SK-N-MC (cell line): ENCODE results near the gene AGO3.
"Not testable (repeated sequence)": the region's sequence is repeated elsewhere in the genome, so short reads cannot be mapped to it uniquely, and the experiment has no call there.

Source experiments
- DNase-seq: peaks from one replicate; pipeline ENCODE4 v3.0.0-alpha.2; 2011; ENCODE audit warnings: low read depth, low spot score
- H3K27ac ChIP-seq: fragments of 200-600 bp; sonication (generic); 2 replicates; pipeline ENCODE4 v1.5.1; 2016; ENCODE audit warnings: mixed run types
- H3K36me3 ChIP-seq: fragments of 200-600 bp; sonication (generic); 2 replicates; pipeline ENCODE4 v1.6.1; 2017; ENCODE audit warnings: antibody characterized with exemption, low read length, mixed read lengths; ENCODE audit not compliant: insufficient read depth
- H3K4me3 ChIP-seq: fragments of 200-600 bp; sonication (generic); 2 replicates; pipeline ENCODE4 v1.5.1; 2016
- H3K9ac ChIP-seq: fragments of 200-600 bp; sonication (generic); 2 replicates; pipeline ENCODE4 v1.8.0; 2017; ENCODE audit warnings: mixed run types, mixed read lengths; ENCODE audit not compliant: insufficient read length
- H3K9me3 ChIP-seq: fragments of 200-600 bp; sonication (generic); 2 replicates; pipeline ENCODE4 v1.6.1; 2017; ENCODE audit warnings: low read depth, mild to moderate bottlenecking, antibody characterized with exemption, low read length, moderate library complexity, mixed read lengths
- EZH2 ChIP-seq: fragments of 200-600 bp; sonication (generic); IDR thresholded peaks from one replicate; pipeline ENCODE4 v1.6.1; 2017; ENCODE audit warnings: antibody characterized with exemption
- FOXP2 ChIP-seq: optimal IDR thresholded peaks from 2 replicates; pipeline ENCODE3; 2011; ENCODE audit warnings: mild to moderate bottlenecking, moderate library complexity; ENCODE audit not compliant: insufficient read depth; ENCODE audit errors: extremely low read length, control extremely low read depth
- POLR2AphosphoS5 ChIP-seq: IDR thresholded peaks from 2 replicates; pipeline ENCODE4 v1.6.1; 2012; ENCODE audit warnings: mild to moderate bottlenecking, low read depth, low read length, borderline replicate concordance

AGO3 gene

GRCh38 chr1:35886577-35887431 is 44.1 kb upstream of the AGO3 start:
- no peak for DNase-seq
- no peak for TF ChIP-seq EZH2
- TF ChIP-seq FOXP2, result no peak
- TF ChIP-seq POLR2AphosphoS5, result no peak
- peaks cover under 1% of the 10 kb centered on the region; the same call in 1 of the 2 replicates for H3K36me3 ChIP-seq

GRCh38 chr1:35887508-35887907 is 43.4 kb upstream of the AGO3 start:
- no peak overlapping the region for H3K4me3 ChIP-seq

More at GRCh38 chr1:35886577-35887431, 44.1 kb upstream of the AGO3 start:
- H3K4me3 ChIP-seq, result no peak overlapping the region
- H3K9ac ChIP-seq, result no peak overlapping the region
- H3K9me3 ChIP-seq, result no peaks in the 10 kb centered on the region
- no peak overlapping the region for H3K27ac ChIP-seq

DNA sequence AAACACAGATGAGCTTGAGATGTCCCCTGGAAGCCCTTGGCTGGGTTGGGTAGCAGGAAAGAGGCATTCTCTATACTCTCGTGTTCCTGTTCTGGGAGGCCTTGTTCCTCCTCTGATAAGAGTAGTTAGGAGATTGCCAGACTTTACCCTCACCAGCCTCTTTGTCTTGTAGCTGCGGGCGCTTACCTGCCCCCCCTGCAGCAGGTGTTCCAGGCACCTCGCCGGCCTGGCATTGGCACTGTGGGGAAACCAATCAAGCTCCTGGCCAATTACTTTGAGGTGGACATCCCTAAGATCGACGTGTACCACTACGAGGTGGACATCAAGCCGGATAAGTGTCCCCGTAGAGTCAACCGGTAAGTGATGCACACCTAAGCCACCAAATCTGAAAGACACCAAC is 42.6 kb upstream of the AGO3 start:
- peaks cover 13% of the 10 kb centered on the region for H3K36me3 ChIP-seq
- TF ChIP-seq EZH2 (no peak), FOXP2 (no peak), POLR2AphosphoS5 (no peak)
- no peak overlapping the region for H3K9ac ChIP-seq
- H3K27ac ChIP-seq, result no peak overlapping the region
- H3K9me3 ChIP-seq, result no peaks in the 10 kb centered on the region
- no peak for DNase-seq
- H3K4me3 ChIP-seq, result no peak overlapping the region

More at GRCh38 chr1:35887508-35887907, 43.4 kb upstream of the AGO3 start:
- Histone ChIP-seq H3K9me3 (no peaks in the 10 kb centered on the region), H3K36me3 (peaks cover 5% of the 10 kb centered on the region; the same call in 1 of the 2 replicates), H3K27ac (no peak overlapping the region), H3K9ac (no peak overlapping the region)
- TF ChIP-seq EZH2 (no peak), POLR2AphosphoS5 (no peak), FOXP2 (no peak)
- DNase-seq, result no peak

DNA sequence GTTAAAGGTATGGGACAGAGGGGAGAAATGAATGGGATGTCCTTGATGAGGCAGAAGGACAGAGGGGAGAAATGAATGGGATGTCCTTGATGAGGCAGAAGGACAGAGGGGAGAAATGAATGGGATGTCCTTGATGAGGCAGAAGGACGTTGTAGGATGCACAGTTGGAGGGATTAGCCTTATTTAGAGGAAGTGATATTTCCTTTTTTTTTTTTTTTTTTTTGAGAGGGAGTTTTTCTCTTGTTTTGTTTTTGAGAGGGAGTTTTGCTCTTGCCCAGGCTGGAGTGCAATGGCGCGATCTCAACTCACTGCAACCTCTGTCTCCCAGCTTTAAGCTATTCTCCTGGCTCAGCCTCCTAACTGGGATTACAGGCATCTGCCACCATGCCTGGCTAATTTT is 41.9 kb upstream of the AGO3 start:
- H3K9ac ChIP-seq, H3K27ac ChIP-seq, H3K4me3 ChIP-seq, H3K9me3 ChIP-seq, DNase-seq: not testable (repeated sequence)
- H3K36me3 ChIP-seq, result peaks cover 20% of the 10 kb centered on the region

- H3K4me3 ChIP-seq, result no peak overlapping the region
- no peak for TF ChIP-seq EZH2
- no peak for TF ChIP-seq POLR2AphosphoS5
- no peak for TF ChIP-seq FOXP2
- no peak overlapping the region for H3K27ac ChIP-seq
- peaks cover 48% of the 10 kb centered on the region for H3K36me3 ChIP-seq
- H3K9me3 ChIP-seq, result no peaks in the 10 kb centered on the region
- H3K9ac ChIP-seq, result no peak overlapping the region
- no peak for DNase-seq
Observed at GRCh38 chr1:35893051-35893879, 37.6 kb upstream of the AGO3 start.

DNA sequence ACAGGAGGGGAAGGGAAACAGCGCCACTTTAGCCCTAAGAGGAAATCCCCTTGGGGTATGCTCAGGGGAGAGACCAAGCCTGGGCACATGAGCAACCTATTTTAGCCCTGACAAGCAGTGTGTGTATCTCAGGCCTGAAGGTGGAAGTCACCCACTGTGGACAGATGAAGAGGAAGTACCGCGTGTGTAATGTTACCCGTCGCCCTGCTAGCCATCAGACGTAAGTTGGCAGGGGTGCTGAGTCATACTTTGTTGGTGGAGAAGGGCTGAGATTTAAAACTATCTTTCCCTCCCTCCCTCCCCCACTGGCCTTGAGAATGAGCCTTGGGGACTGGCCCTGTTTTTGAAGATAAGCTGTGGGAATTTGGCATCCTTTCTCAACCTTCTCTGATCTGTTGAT is 36.7 kb upstream of the AGO3 start:
- H3K36me3 ChIP-seq, result peaks cover 53% of the 10 kb centered on the region
- no peak for DNase-seq

GRCh38 chr1:35894656-35895055 is 36.2 kb upstream of the AGO3 start:
- Histone ChIP-seq H3K4me3 (no peak overlapping the region), H3K27ac (no peak overlapping the region), H3K9me3 (no peaks in the 10 kb centered on the region), H3K36me3 (peaks cover 53% of the 10 kb centered on the region), H3K9ac (no peak overlapping the region)
- TF ChIP-seq EZH2, result no peak
- no peak for TF ChIP-seq POLR2AphosphoS5
- no peak for TF ChIP-seq FOXP2
- DNase-seq, result no peak

More for the DNA sequence above, 36.7 kb upstream of the AGO3 start:
- Histone ChIP-seq H3K9ac (no peak overlapping the region), H3K27ac (no peak overlapping the region), H3K4me3 (no peak overlapping the region), H3K9me3 (no peaks in the 10 kb centered on the region)
- no peak for TF ChIP-seq POLR2AphosphoS5
- no peak for TF ChIP-seq FOXP2
- TF ChIP-seq EZH2, result no peak

DNA sequence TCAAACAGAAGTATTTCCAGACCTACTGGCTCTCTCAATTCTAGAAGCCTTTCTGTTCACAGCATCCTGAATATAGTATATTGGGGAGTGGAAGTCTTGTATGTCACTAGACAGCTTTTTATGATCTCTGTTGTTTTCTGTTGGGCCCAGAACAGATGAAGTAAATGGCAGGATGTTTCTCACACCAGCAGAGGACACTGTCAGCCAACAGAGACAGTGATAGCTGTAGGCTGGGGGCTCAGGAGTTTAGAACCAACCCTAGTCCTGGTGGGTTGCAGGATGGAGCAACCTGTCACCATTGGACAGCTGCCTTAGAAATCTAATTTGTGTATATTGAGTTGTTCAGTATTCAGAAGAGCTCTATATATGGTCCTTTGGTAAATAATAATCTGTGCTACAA is 31.0 kb upstream of the AGO3 start:
- Histone ChIP-seq H3K36me3 (peaks cover 47% of the 10 kb centered on the region), H3K27ac (no peak overlapping the region), H3K9me3 (no peaks in the 10 kb centered on the region), H3K4me3 (no peak overlapping the region), H3K9ac (no peak overlapping the region)
- TF ChIP-seq POLR2AphosphoS5, result no peak
- no peak for TF ChIP-seq EZH2
- TF ChIP-seq FOXP2, result no peak
- DNase-seq, result no peak
